Lung (tissue), 12 donors: ENCODE results near the gene TANGO6. TPM values are rescaled to one million over a fixed set of nuclear protein-coding genes. Genes with fewer than 3 reads are reported as not detected.

ENCODE experiments used
- ATAC-seq: fragments of 200-7000 bp; cut with Tn5 transposase; one replicate; pipeline ENCODE4 v1.9.1; 2020; ENCODE audit warnings: moderate number of reproducible peaks; ENCODE audit not compliant: insufficient read depth, low FRiP score
- DNase-seq, 3 donors: peaks; one replicate each; pipeline ENCODE4 v3.0.0-alpha.2; 2013 to 2017
- H3K27ac ChIP-seq, 2 donors: one replicate each; pipeline ENCODE4 v1.5.1; 2013; ENCODE audit warnings: mild to moderate bottlenecking in 2 of 2, moderate library complexity in 2 of 2, control low read depth in 1 of 2, inconsistent platforms in 1 of 2, low read depth in 1 of 2, low read length in 1 of 2
- H3K27me3 ChIP-seq, 3 donors: one replicate each; pipeline ENCODE4 v1.5.1; 2013; ENCODE audit warnings: low read length in 2 of 3; ENCODE audit not compliant: control insufficient read depth in 3 of 3, insufficient read depth in 3 of 3
- H3K36me3 ChIP-seq, 4 donors: one replicate each; pipeline ENCODE4 v1.5.1; 2013; ENCODE audit warnings: low read length in 4 of 4, mild to moderate bottlenecking in 1 of 4, moderate library complexity in 1 of 4; ENCODE audit not compliant: control insufficient read depth in 4 of 4, insufficient read depth in 4 of 4
- H3K4me1 ChIP-seq, 5 donors: one replicate each; pipeline ENCODE4 v1.5.1; 2013; ENCODE audit warnings: low read length in 5 of 5, mild to moderate bottlenecking in 2 of 5, moderate library complexity in 1 of 5; ENCODE audit not compliant: control insufficient read depth in 5 of 5, insufficient read depth in 5 of 5
- H3K4me3 ChIP-seq: one replicate; pipeline ENCODE4 v1.5.1; 2013; ENCODE audit warnings: mild to moderate bottlenecking, control low read depth, moderate library complexity
- H3K9ac ChIP-seq, 2 donors: one replicate each; pipeline ENCODE4 v1.5.1; 2013; ENCODE audit warnings: low read length in 2 of 2, control low read depth in 1 of 2; ENCODE audit not compliant: insufficient read depth in 1 of 2
- H3K9me3 ChIP-seq, 4 donors: one replicate each; pipeline ENCODE4 v1.5.1; 2013; ENCODE audit warnings: low read length in 3 of 4, mild to moderate bottlenecking in 1 of 4, moderate library complexity in 1 of 4; ENCODE audit not compliant: control insufficient read depth in 4 of 4, insufficient read depth in 3 of 4
- CTCF ChIP-seq: IDR thresholded peaks from 2 replicates; pipeline ENCODE4 v1.5.1; 2012; ENCODE audit warnings: mild to moderate bottlenecking; ENCODE audit errors: control extremely low read depth, extremely low read depth
- WGBS, 2 donors: extraction: QIAGEN DNeasy Blood & Tissue Kit; methylation state at CpG; one replicate each; pipeline ENCODE4 v1.1.7; 2013; 5-methylcytosine and 5-hydroxymethylcytosine counted together
- polyA plus RNA-seq, 2 donors: library from polyadenylated mRNA; stranded (reverse); fragments of 200-250 nt; gene quantifications; one replicate each; pipeline ENCODE4 v1.2.1, GENCODE V29; 2013
- total RNA-seq, 2 donors: library from RNA; depleted of rRNA in 1 of 2; stranded (reverse); fragments of >200 nt in 1 of 2; gene quantifications; one replicate each; pipeline ENCODE4 v1.2.1, GENCODE V29; 2014 to 2021
- donor health status: control.
- donor health status: control.
- donor health status: Bipolar disorder and iron deficiency.
- donor health status: healthy.
- donor health status: DM: yes; HTN: yes; CAD: no.

TANGO6 gene
- total and polyA plus RNA-seq, 4 donors, result 2.3 to 19.3 (median 11.9) TPM

DNA sequence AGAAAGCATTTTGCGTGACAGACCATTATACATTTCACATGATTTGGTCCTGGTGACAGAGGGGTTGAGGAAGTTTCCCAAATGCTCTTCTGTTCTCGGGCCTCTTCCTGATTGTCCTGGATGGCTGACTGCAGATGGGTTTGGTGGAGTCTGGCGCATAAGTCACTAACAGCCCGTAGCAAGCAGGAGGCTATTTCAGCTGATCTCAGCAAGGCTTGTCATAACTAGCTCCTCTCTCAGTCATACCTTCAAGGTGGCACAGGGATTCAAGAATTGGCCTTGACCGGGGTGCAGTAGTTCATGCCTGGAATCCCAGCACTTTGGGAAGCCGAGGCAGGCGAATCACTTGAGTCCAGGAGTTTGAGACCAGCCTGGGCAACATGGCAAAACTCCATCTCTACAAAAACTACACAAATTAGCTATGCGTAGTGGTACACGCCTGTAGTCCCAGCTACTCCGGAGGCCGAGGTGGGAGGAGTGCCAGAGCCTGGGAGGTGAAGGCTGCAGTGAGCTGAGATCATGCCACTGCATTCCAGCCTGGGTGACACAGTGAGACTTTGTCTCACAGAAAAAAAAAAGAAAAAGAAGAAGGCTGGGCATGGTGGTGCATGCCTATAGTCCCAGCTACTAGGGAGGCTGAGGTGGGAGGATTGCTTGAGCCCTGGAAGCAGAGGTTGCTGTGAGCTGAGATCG, 193.2 kb downstream of the TANGO6 start:
- Histone ChIP-seq H3K27me3 (no peaks in the 10 kb centered on the region), H3K9me3 (peaks cover 0 to 4% (median 0%) of the 10 kb centered on the region in 4 donors), H3K36me3 (peaks cover 0 to 10% (median 4%) of the 10 kb centered on the region in 4 donors), H3K4me1 (peaks cover 0 to 4% (median 0%) of the 10 kb centered on the region in 5 donors), H3K9ac (no peak overlapping the region), H3K27ac (no peak overlapping the region), H3K4me3 (no peak overlapping the region)
- 92 to 95% methylated on average over 12 of the region's 12 CpGs for WGBS, 2 donors
- DNase-seq, result no peak
- no peak for TF ChIP-seq CTCF
- ATAC-seq, result no peak

DNA sequence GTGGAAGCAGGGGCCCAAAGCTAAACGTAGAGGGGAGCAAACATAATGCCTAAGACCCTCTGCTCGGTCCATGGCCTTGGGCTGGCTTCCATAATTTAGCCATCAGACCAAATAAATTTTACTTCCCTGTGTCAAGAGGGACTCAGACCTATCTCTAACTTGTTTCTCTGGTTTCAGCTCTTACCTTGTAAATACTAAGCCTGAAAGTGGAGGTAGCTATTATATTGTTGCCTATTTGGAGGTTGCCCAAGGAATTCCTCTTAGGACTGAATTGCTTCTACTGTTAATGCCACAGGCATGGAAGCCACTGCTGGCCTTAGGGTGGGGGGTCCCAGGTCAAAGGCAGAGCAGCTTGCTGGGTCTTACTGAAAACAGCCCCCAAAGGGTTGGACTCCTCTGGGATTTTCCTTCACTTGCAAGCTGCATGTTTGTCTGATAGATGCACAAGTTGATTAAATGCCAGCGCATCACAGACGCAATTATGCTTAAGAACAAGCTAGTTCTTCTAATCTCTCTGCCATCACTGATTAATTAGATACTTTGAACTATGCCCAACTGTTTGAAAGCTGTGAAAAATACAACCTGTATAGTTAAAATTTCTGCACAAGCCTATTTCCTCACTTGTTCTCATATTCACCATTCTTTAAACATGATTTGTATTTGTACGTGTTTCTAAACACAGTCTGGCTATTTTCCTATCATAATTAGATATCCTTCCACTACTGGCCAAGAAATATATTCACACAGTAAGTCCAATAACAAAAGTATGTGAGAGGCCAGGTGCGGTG, 194.2 kb downstream of the TANGO6 start:
- 77 to 85% methylated on average over 6 of the region's 6 CpGs for WGBS, 2 donors
- Histone ChIP-seq H3K9ac (no peak overlapping the region), H3K4me3 (no peak overlapping the region), H3K36me3 (peaks cover 0 to 12% (median 10%) of the 10 kb centered on the region in 4 donors), H3K27ac (peak overlapping the region in 1 of 2 donors; percentile 69), H3K4me1 (peaks cover 0 to 4% (median 0%) of the 10 kb centered on the region in 5 donors), H3K9me3 (peaks cover 0 to 1% (median 0%) of the 10 kb centered on the region in 4 donors), H3K27me3 (no peaks in the 10 kb centered on the region)
- TF ChIP-seq CTCF, result no peak
- ATAC-seq (no peak), DNase-seq (peak in 2 of 3 donors; percentile 38 to 75)

DNA sequence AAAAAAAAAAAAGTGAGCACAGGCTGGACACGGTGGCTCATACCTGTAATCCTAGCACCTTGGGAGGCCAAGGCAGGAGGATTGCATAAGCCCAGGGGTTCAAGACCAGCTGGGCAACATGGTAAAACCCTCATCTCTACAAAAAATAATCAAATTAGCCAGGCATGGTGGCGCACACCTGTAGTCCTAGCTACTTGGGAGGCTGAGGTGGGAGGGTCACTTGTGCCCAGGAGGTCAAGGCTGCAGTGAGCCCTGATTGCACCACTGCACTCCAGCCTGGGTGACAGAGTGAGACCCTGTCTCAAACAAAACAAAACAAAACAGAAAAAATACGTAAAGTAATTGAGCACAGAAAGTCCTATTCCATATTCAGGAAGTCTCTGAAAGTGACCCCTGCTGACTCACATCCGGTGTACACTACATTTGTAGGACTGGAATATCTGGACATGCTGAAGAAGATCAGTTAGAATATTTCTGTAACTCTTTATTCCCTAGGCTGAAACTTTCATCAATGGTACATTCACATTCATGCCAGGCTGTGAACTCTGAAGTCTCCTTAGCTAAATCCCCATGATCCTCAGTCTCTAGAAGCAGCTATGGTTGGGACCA, 196.1 kb downstream of the TANGO6 start:
- 90 to 91% methylated on average over 4 of the region's 4 CpGs for WGBS, 2 donors
- ATAC-seq (no peak), DNase-seq (no peak)
- H3K27me3 ChIP-seq, result no peaks in the 10 kb centered on the region
- H3K9ac ChIP-seq, result no peak overlapping the region
- H3K27ac ChIP-seq, result no peak overlapping the region
- peaks cover 0 to 1% (median 0%) of the 10 kb centered on the region in 4 donors for H3K9me3 ChIP-seq
- no peak for TF ChIP-seq CTCF
- no peak overlapping the region for H3K4me3 ChIP-seq
- H3K4me1 ChIP-seq, result peaks cover 0 to 4% (median 0%) of the 10 kb centered on the region in 5 donors
- peaks cover 0 to 8% (median 7%) of the 10 kb centered on the region in 4 donors for H3K36me3 ChIP-seq
